ENCODE data around the gene PDZD8.

PDZD8 gene

DNA sequence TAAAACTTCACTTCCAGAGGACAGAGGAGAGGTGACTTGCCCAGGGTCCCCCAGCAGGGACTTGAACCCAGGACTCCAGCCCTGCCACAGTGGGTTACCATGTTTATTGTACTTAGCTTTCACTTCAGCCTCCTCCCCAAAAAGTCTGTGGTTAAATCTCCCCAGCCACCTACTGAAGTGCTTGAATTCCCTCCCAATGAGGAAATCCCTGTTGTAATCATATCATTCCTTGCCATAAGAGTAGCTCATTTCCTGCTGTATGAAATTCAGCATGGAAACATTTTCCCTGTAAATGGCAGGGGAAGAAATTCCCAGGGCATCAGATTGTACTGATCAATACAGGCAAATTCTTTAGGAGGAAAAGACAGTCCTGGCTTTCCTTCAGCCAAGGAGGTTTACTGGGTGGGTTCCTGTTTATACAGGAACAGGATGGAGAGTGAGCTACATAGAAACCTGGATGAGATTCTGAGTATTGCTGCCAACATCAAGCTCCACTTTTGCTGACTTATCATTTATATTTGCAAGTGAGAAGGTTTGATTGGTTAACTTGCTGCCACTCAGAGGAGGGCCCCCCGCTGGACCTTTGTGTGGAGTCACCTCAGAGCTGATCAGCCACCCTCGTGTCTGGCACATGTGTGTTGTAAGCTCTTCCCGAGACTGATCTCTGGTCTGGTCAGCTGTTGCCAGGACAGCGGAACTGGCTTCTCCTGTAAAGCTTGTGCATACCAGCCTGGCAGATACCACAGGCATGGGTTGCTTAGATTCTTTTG lies 16.4 kb upstream of the PDZD8 start:
- no peak for DNase-seq

DNA sequence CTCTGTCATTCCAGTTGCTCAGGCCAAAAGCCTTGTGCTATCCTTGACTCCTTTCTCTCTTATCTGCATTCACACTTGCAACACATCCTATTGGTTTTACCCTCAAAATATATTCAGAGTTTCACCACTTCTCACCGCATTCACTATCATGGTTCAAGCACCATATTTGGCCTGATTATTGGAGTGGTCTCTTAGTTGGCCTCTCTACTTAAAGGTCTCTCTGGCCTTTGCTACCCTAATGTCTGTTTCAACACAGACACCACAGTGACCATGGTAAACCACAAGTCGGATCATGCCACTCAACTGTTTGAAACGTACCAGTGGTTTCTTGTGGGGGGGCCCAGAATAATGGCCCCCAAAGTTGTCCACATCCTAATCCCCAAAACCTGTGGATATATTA lies 15.2 kb upstream of the PDZD8 start:
- no peak for DNase-seq

DNA sequence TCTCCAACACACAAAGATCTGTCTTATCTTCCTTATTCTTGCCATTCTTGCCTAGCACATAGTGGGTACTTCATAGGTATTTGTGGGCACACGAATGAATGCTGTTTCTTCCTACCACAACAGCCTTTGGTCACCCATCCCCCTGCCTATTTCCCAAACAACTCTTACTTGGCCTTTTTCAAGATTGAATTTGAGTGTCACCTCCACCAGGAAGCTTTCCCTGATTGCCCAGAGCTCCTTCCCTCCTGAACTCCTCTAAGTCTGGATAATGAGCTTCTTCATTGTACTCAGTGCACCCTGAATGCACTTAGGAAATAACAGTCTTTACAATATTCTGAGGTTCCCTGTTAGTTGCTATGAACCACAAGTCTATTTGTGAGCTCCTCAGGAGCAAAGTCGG lies 11.6 kb upstream of the PDZD8 start:
- DNase-seq, result no peak

DNA sequence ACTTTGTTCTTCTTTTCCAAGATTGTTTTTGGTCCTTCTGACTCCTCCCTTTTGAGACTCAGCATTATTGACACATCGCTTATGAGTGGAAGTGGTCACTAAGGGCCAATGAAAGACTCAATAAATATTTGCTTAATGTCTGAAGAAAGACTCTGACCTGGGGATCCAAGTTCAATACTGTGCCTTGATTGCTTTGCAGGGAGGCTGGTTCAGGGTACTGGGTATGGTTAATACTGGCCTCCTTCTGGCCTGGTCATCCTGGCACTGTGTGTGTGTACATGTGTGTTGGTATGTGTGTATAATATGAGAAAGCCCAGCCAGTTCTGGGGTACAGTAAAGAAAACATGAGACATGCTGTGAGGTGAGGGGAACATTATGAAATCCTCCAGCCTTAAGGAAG lies 7.6 kb upstream of the PDZD8 start:
- DNase-seq, result no peak

DNA sequence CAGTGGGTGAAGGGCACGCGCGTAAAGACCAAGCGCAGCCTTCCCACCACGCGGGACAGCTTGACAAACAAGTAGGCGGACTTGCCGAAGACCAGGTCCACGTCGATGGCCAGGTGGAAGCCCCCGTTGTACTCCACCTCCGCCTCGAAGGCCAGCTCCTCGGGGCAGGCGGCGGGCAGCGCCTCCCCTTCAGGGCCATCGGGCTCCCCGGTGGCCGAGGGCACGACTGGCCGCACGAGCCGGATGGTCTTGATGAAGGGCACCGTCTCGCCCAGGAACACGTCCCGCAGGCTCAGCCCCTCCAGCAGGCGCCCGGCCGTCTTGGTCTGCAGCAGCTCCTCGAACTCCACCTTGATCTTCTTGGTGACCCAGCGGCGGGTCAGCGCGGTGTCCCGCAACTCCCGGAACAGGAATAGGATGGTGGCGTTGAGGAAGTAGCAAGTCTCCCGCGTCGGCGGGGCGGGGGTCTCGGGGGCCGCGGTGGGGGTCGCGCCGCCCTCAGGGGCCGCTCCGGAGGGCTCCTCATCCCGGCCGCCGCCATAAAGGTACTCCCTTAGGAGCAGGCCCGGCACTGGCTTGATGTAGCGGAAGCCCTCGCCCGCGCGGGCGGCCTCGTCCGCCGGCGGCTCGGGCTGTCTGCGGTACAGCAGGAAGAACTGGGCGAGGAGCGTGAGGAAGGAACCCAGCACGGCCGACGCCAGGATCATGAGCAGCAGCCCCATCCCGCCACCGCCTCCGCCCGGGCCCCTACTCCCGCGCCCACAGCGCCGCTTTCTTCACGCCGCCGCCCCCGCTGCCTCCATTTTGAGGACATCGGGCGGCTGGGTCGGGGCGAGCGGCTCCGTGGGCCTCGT lies 507 bp downstream of the PDZD8 start:
- DNase-seq, result peak; percentile 38 to 39

DNA sequence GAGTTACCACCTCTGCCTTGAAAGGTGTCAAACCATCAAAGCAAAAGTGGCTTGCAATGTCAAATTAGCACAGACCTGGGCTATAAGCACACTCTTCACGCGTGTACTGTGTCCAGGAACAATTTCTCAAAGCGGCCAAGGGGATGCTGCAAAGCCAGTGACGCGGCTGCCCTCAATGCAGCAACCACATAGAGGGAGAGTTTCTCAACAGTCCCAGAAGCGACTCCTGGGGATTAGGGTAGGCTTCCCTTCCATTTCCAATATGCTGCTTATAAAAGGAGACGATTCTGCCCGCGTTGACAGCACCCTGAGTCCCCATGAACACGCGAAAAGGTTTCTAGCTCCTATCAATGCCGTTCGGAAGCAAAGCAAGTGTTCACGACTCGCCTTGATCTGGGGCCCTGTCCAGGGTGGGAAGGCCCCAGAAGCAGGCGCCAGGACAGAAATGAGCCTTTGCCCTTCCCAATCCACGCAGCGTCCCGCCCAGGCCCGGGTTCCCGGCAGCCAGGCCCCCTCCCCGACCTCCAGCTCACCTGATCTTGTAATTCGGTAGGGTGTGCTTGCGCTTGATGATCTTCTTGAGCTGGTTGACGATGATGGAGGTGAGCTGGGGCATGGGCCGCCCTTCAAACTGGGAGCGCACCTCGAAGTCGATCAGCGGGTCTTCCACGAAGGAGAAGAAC lies 1.3 kb downstream of the PDZD8 start:
- peak; percentile 28 to 30 for DNase-seq

DNA sequence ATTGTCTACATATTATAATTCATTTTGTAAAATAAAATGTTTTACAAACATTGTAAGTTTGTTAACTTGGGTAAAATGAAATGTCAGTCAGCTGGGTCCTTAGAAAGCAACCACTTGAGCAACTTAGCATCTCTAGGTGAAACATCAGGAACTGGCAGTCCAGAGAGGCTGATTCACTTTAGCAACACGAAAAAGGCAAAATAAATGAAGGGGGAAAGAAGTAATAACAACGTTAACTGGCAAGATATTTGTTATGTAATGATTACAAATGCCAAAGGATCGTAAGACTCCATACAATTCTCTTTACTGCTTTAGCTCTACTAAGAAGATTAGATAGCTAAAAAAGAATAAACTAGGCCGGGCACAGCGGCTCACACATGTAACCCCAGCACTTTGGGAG lies 5.0 kb downstream of the PDZD8 start:
- DNase-seq, result no peak

DNA sequence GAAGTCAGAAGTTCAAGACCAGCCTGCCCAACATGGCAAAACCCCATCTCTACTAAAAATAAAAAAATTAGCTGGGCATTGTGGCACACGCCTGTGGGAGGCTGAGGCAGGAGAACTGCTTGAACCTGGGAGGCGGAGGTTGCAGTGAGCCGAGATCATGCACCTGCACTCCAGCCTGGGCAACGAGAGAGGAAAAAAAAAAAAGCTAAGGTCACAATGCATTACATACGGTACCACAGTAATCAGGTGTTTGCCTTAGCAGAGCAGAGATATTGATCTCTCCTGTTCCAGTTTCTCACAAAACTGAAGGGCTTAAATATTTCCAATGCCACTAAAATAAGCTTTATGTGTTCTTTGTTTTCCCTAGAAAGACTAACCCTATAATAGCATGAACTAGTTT lies 7.5 kb downstream of the PDZD8 start:
- DNase-seq, result no peak

DNA sequence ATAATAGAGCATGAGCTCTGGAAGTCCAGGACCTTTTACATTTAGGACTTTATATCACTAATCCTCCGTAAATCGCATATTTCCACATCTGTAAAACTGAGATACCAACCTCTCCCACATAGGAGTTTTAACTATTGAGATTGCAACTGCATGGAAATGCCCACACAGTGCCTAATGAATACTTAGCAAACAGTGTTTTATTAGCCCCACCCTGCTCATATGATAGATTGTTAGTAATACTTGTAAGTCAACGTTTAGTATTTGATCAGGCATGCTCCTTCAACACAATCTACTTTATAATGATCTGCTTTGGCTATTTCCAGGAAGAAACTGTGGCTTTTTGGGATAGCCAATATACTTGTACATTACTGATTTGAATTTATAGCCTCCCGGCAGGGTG lies 8.5 kb downstream of the PDZD8 start:
- no peak for DNase-seq

DNA sequence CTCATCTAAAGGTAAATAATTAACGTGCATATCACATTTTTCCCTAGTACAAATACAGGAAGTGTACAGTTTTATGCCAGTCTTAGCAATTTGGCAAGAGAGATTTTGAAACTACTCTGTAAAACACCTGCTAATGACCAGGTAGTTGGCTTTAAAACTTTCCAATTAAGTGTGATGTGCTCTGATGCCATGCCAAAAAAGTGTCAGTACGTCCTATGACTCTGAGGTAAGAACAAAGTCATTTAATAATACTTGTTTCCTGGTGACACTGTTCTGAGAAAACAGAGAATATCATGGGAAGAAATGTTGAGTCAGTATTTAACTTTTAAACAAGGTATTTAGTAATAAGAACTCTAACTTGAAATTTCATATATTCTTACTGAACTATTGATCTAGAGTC lies 9.6 kb downstream of the PDZD8 start:
- DNase-seq, result no peak

DNA sequence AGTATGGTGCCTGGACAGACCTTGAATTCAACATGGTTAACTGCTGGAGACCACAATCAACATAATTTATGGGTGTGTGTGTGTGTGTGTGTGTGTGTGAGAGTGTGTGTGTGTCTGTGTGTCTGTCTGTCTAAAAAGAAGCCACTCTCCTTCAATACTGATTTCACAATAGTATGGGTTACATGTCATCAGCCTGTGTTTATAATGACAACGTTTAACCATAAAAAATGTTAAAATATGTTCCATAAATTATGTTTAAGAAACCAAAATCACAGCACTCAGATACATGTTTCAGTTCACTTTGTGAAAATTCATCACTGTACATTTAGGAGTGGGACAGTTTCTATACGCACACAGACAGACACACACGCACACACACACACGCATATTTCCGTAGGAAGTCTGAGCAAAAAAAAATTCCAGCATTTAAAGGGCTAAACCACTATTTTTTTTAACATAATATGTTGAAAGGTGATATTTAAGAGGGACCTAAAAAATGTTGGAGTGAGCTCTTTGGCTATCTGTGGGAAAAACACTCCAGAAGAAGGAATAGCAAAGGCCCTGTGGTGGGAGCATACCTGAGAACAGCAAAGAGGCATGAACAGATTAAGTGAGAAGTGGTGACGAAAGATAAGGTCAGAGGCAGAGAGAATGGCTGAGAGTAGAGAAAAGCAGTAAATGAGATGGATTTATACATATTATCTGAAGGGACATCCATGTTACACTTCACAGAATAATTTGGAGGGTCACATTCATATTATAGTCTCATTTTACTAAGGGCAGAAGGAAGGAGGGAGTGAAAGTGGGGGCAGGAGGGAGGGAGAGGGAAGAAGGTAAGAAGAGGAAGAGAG lies 10.9 kb downstream of the PDZD8 start:
- DNase-seq, result no peak

DNA sequence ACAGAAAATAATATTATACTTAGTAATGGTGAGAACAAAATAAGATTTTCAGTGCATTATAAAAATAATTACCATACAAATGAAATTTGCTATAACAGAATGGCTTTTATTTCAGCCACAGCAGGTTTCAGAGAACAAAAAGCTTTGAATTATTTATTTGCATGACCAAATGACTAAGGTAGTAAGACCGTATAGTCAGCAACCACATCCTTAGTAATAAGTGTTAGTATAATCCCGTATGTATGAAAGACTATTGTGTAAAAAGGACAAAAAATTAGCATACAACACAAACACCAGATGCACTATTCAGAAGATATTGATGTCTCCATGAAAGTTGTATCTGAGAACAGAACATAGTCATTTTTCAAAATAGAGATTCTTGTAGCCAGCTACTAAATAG lies 12.2 kb downstream of the PDZD8 start:
- DNase-seq, result no peak

DNA sequence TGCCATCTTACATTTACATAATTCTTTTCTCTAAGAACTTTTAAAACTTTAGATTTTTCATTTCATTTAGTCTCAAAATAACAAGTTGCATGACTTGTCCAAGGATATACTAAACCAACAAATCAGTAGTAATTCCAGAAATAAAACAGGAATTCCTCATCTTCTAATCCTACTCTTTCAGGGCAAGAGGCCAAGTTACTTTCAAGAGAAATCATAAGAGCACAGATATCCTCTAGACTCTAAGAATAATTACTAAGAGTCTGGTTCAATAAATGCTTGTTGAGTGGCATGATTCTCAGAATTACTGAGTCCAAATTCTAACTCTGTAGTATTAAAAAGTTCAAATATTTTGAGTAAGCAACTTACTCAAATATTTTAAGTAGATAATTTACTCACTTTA lies 12.9 kb downstream of the PDZD8 start:
- no peak for DNase-seq

DNA sequence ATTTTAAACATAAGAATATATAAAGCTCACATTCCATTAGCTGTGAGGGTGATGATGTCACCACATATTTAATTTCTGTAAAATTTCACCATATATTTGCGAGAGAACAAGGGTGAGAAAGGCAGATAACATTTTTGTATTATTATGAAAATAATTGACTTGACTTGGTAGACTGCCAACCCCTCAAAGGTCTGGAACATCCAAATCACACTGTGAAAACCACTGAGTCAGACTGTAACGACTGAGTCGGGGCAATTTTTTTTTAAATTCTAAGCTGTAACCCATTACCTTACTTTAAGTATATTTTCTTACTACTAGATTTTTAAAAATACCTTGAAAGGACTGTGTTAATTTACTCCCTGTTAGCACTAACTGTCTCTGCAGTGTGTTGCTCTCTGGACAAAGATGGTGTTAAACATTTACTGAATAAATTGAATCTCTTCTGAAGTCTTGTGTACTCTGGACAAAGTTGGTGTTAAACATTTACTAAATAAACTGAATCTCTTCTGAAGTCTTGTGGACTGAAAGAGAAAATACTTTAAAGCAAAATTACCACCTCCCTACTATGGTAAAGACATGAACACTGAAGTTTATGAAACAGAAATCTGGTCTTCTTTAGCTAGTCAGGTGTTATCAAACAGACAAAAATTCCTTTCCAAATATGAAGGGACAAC lies 14.1 kb downstream of the PDZD8 start:
- no peak for DNase-seq

DNA sequence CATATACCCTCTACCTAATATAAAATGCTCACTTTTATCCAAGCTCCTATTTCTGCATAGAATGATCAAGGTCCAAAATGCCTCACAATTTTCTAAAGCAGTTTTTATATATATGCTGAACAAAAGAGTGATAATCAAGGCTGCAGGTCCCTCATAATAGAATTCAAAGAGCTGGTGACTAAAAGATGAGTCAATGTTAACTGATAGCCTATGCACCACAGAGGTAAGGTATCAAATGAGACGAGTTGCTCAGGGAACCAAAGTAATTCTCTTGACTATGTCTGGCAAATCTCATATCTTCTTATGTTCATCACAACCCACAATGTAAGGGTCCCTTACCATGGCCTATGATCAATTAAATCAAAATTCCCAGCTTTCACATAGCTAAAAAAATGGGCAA lies 15.2 kb downstream of the PDZD8 start:
- no peak for DNase-seq

DNA sequence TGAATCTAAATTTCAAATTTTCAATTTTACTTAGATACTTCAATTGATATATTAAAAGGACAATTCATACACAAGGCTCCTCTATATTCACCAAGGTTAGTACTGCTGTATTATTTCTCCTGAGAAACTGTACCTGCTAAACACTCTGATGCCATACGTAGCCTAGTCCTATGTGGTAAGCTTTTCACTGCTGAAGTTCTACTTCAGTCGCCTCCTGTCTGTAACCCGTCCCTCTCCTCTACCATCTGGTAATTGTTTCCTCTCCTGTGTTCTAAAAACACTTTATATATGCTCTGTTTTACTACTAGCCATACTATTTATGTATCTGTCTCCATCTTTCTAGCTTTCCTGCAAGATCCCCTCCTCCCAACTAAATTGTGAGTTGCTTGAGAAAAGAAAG lies 20.2 kb downstream of the PDZD8 start:
- DNase-seq, result no peak

DNA sequence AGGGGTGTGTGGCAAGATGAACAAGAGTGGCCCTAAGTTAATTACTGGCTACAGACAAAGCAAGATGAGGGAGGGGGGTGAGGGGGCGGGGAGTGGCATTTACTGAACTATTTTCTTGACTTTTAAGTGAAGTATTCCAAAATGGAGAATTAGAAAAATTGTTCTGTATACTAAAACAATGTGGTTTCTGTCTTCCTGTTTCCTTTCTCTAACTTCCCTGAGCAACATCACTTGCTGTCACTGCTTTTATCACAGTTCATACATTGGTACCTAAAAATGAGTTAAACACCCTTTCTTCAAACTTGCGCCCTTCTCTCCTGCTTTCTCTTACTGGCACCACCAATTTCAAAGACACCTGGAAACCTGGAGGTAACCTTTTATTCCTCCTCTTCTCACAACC lies 21.6 kb downstream of the PDZD8 start:
- no peak for DNase-seq

DNA sequence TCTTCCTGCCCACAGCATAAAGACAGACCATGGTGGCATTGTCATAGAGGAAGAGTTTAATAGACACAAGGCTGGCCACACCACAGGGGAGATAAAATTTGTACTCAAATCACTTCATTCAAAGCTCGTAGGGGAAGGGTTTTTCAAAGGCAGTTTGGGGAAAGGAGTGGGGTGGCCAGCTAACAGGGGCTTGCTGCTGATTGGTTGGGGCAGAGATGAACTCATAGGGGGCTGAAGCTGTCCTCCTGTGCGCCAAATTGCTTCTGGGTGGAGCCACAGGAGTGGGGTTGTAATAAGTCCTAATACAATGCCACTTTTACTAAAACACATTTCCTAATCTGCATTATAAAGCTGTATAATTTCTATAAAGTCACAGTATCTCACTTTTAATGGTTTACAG lies 22.5 kb downstream of the PDZD8 start:
- DNase-seq, result no peak

DNA sequence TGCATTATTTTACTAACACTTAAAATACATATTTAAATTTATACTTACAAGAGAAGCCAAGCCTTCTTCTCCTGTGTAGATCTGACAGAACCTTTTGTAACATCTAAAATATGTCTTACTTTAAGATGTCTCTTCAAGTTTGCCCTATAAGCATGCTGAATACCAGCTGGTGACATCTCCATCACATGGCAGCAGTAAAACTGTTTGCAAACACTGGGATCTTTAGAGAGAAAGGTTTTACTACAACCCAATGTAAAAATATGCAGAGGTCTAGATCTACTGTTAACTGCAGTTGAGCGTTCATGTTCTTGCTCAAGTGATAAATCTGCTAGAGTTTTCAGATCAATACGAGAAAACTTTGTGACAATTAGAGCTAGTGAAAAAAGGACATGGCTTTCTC lies 23.2 kb downstream of the PDZD8 start:
- no peak for DNase-seq

DNA sequence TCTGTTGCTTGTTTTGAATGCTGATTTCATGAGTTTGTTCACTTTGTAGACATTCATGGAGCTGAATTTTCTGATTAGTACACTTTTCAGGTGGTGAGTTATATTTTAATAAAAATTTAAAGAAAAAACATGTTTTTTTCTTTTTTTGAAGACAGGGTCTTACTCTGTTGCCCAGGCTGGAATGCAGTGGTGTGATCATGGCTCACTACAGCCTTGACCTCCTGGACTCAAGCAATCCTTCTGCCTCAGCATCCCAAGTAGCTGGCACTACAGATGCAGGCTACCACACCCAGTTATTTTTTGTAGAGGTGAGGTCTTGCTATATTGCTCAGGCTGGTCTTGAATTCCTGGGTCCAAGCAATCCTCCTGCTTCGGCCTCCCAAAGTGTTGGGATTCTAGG lies 23.7 kb downstream of the PDZD8 start:
- DNase-seq, result no peak

DNA sequence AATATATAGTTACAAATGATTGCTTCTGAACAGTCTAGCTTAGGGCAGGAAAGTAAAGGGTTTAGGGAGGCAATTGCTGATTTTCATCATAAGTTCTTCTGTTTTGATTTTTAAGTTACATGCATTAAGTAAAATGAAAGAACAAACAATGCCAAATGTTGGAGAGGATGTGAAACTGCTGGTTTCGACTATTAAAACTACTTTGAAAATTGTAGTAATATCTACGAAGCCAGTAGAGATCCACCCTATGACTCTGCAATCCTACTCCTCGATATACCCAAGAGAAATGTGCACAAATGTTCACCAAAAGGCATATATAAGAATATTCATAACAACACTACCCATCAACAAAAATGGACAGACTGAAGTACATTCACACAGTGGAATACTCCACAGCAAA lies 24.3 kb downstream of the PDZD8 start:
- no peak for DNase-seq

DNA sequence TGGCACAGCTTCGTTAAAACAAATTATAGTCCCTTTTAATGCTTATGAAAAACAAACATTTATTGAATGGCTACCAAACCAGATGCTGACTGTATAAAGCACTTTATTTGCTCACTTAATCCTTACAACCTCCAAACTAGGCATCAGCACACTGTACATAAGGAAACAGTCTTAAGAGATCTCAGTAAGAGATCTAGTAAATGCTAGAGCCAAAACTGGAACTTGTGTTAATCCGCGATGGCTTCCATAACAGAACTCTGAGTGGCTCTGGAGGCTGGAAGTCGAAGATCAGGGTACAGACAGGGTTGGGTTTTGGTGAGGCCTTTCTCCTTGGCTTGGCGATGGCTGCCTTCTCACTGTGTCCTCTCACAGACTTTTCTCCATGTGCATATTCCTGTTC lies 27.0 kb downstream of the PDZD8 start:
- no peak for DNase-seq

Data from stimulated activated CD4-positive, alpha-beta T cell treated with anti-CD3 and anti-CD28 coated beads, Interleukin-2, amount 100 ng/mL, for 24 hours (primary cell).